ENCODE results near the gene SPNS2. TPM values are rescaled to one million over a fixed set of nuclear protein-coding genes. Genes with fewer than 3 reads are reported as not detected.

SPNS2 gene
- total RNA-seq, 1 donor from 2014 or later = 187 TPM

DNA sequence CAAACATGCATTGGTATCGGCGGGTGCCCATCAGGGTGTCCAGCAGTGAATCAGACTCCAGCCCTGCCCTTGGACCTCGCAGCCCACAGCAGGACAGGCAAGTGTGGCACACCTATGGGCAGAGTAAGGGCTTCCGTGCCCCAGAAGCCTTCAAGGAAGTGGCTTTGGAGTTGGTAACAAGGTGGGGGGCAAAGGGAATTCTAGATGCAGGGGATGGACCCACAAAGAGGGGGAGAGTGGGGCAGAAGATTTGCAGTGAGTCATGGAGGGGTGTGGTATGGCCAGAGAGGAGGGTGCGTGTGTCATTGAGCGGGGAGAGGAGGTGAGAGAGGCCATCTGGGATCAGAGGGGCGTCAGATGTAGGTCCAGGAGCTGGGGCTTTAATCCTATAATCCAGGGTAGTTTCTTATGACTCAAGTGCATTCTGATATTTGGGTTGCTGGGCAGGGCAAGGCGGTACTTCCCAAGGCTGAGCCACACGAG, 8.5 kb upstream of the SPNS2 start:
- Mint-ChIP-seq H3K27me3 (ENCODE audit: unreplicated experiment) (peaks cover 13% of the 10 kb centered on the region), H3K4me1 (ENCODE audit: unreplicated experiment) (peaks cover 18% of the 10 kb centered on the region), H3K4me3 (ENCODE audit: unreplicated experiment) (no peak overlapping the region), H3K27ac (ENCODE audit: unreplicated experiment) (no peak overlapping the region), H3K36me3 (ENCODE audit: low read depth, unreplicated experiment) (no peaks in the 10 kb centered on the region), H3K9me3 (ENCODE audit: unreplicated experiment) (no peaks in the 10 kb centered on the region)
- DNase-seq (ENCODE audit: low spot score) = no peak
- TF ChIP-seq, protein P1, sequence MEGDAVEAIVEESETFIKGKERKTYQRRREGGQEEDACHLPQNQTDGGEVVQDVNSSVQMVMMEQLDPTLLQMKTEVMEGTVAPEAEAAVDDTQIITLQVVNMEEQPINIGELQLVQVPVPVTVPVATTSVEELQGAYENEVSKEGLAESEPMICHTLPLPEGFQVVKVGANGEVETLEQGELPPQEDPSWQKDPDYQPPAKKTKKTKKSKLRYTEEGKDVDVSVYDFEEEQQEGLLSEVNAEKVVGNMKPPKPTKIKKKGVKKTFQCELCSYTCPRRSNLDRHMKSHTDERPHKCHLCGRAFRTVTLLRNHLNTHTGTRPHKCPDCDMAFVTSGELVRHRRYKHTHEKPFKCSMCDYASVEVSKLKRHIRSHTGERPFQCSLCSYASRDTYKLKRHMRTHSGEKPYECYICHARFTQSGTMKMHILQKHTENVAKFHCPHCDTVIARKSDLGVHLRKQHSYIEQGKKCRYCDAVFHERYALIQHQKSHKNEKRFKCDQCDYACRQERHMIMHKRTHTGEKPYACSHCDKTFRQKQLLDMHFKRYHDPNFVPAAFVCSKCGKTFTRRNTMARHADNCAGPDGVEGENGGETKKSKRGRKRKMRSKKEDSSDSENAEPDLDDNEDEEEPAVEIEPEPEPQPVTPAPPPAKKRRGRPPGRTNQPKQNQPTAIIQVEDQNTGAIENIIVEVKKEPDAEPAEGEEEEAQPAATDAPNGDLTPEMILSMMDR (IDR thresholded peaks at IDR 0.05; ENCODE audit: unreplicated experiment) = no peak

DNA sequence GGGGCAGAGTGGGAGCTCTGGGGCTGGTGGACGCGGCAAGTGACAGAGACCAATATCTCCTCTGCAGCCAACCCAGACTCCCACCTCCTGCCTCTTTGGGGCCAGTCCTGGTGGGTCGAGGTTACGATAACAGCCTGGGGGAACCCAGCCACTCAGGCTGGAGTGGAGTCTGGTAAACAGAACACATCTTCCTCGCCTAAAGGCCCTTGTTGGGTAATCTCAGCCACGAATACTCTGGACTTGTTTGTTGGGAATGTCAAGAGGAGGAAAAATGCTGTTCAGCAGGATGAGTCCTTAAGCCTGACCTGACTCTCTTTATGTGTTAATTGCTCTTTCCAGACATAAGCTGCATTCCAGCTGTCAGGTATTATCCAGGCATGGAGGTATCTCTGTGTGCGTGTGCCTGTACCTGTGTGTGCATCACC, 8.0 kb upstream of the SPNS2 start:
- peaks cover 18% of the 10 kb centered on the region for H3K4me1 Mint-ChIP-seq (ENCODE audit: unreplicated experiment)
- H3K9me3 Mint-ChIP-seq (ENCODE audit: unreplicated experiment) = no peaks in the 10 kb centered on the region
- no peak overlapping the region for H3K4me3 Mint-ChIP-seq (ENCODE audit: unreplicated experiment)
- no peak overlapping the region for H3K27ac Mint-ChIP-seq (ENCODE audit: unreplicated experiment)
- no peaks in the 10 kb centered on the region for H3K36me3 Mint-ChIP-seq (ENCODE audit: low read depth, unreplicated experiment)
- no peak for DNase-seq (ENCODE audit: low spot score)
- peaks cover 13% of the 10 kb centered on the region for H3K27me3 Mint-ChIP-seq (ENCODE audit: unreplicated experiment)
- TF ChIP-seq, protein P1 (IDR thresholded peaks at IDR 0.05; ENCODE audit: unreplicated experiment) = no peak

DNA sequence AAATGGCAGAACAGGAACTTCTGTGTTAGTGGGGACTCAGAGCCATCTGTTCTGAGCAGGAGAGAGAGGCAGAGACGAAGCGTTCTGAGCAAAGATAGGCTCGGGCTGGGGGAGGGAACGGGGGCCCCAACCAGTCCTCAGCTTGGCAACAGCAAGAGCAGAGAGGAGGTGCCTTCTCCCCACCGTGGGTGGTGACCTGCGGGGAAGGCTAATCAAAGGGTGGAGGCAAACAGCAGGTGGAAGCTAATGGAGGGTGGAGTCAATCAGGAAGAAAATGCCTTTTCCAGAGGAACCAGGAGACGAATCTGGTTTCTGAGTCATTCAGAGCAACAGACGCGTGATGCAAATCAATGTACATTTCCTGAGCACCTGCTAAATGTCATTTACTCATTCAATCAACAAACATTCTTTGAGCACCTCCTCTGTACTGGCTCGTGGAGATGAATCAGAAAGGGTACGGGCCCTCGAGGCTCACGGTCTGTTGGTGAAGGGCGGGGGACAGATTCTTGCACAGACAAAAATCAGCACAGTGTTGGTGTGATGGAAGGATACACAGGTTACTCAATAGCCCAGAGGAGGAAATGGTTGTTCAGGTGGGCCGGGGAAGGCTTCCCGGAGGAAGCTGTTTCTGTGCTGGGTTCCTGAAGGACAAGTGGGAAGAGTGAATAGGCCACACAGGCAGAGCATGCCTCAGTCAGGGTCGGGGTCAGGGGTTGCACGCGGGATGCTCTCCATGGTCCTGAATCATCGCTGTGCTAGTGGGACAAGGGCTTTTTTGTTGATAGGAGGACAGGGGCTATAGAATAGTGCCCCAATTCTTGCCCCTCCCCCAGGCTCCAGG, 5.7 kb upstream of the SPNS2 start:
- H3K9me3 Mint-ChIP-seq (ENCODE audit: unreplicated experiment) = no peaks in the 10 kb centered on the region
- peak overlapping the region; percentile 11 for H3K4me3 Mint-ChIP-seq (ENCODE audit: unreplicated experiment)
- H3K27ac Mint-ChIP-seq (ENCODE audit: unreplicated experiment) = peak overlapping the region; percentile 42
- H3K36me3 Mint-ChIP-seq (ENCODE audit: low read depth, unreplicated experiment) = peaks cover 3% of the 10 kb centered on the region
- TF ChIP-seq, protein P1 (IDR thresholded peaks at IDR 0.05; ENCODE audit: unreplicated experiment) = no peak
- H3K4me1 Mint-ChIP-seq (ENCODE audit: unreplicated experiment) = peaks cover 18% of the 10 kb centered on the region
- peak; percentile 85 for DNase-seq (ENCODE audit: low spot score)
- peaks cover 15% of the 10 kb centered on the region for H3K27me3 Mint-ChIP-seq (ENCODE audit: unreplicated experiment)

DNA sequence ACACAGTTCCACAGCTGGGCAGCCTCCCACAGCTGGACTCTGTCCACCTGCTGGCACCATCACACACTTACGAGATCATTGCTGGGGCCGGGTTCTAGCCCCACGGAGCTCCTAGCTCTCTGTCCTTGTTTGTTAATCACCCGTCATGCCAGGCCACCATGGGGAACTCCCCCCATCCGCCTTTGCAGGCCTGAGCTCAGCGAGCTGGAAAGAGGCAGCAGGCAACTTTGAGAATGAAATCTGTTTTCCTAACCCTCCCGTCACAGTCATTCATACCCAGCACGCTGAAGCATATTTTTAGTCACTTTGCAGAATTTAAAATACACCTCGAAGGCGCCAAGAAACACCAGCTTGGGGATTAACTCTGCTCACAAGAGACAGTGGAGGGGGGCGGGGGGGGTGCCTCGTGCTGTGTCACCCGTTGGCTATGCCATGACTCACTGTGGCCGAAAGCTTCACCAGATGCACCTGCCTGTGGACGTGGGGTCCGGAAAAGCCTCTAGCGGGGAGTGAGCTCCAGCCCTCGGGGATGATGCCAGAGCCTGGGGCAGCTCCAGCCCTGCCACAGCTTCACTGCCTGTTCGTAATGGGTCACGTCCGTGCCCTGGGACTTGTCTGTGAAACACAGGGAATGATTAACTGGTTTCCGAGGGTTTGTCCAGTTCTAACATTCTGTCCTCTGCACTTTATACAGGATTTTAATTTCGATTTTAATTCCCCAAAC, 1.4 kb upstream of the SPNS2 start:
- Mint-ChIP-seq H3K4me3 (ENCODE audit: unreplicated experiment) (peak overlapping the region; percentile 86), H3K36me3 (ENCODE audit: low read depth, unreplicated experiment) (peaks cover 12% of the 10 kb centered on the region), H3K9me3 (ENCODE audit: unreplicated experiment) (no peaks in the 10 kb centered on the region), H3K27me3 (ENCODE audit: unreplicated experiment) (peaks cover 19% of the 10 kb centered on the region), H3K4me1 (ENCODE audit: unreplicated experiment) (peaks cover 37% of the 10 kb centered on the region), H3K27ac (ENCODE audit: unreplicated experiment) (no peak overlapping the region)
- TF ChIP-seq, protein P1 (IDR thresholded peaks at IDR 0.05; ENCODE audit: unreplicated experiment) = no peak
- no peak for DNase-seq (ENCODE audit: low spot score)
